ENCODE results near the gene KRTAP10-12. TPM values are rescaled to one million over a fixed set of nuclear protein-coding genes. Genes with fewer than 3 reads are reported as not detected.

Gene KRTAP10-12
- total and polyA plus RNA-seq, 10 of the 15 experiments (the other 5 are each of a cell fraction or from before 2014, with no cell fraction given), result not detected

DNA sequence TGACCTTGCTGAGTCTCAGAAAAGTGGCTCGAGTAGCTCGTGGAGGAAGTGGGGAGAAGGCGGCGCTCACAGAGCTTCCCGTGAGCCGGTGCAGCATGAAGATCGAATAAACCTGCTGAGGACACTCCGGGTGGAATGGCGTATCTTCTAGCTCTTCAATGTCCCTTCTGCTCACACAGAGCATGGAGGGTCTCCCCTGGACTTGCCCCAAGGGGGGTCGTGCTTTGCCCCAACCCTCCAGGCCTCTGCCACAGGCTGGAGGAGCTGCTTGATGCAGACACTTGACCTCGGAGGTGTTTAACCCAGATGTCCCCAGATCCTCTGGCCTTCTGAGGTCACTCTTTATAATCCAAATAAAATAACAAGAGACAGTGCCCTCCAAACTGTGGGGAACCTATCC, 2.2 kb upstream of the KRTAP10-12 start (continued):
- TF ChIP-seq, protein P1, sequence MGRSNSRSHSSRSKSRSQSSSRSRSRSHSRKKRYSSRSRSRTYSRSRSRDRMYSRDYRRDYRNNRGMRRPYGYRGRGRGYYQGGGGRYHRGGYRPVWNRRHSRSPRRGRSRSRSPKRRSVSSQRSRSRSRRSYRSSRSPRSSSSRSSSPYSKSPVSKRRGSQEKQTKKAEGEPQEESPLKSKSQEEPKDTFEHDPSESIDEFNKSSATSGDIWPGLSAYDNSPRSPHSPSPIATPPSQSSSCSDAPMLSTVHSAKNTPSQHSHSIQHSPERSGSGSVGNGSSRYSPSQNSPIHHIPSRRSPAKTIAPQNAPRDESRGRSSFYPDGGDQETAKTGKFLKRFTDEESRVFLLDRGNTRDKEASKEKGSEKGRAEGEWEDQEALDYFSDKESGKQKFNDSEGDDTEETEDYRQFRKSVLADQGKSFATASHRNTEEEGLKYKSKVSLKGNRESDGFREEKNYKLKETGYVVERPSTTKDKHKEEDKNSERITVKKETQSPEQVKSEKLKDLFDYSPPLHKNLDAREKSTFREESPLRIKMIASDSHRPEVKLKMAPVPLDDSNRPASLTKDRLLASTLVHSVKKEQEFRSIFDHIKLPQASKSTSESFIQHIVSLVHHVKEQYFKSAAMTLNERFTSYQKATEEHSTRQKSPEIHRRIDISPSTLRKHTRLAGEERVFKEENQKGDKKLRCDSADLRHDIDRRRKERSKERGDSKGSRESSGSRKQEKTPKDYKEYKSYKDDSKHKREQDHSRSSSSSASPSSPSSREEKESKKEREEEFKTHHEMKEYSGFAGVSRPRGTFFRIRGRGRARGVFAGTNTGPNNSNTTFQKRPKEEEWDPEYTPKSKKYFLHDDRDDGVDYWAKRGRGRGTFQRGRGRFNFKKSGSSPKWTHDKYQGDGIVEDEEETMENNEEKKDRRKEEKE (IDR thresholded peaks at IDR 0.05), result no peak
- TF ChIP-seq ZNF217 (IDR thresholded peaks at IDR 0.05) (no peak), POLR2A (IDR thresholded peaks at IDR 0.05; ENCODE audit: low read depth, low read length) (no peak), IRF4 (IDR thresholded peaks at IDR 0.05; ENCODE audit: low read depth, low read length) (no peak), ASH2L (IDR thresholded peaks at IDR 0.05; ENCODE audit: borderline replicate concordance, low read depth) (no peak), KAT2A (conservative IDR thresholded peaks at IDR 0.05; ENCODE audit: control insufficient read depth, low read depth, low read length) (no peak), SUPT20H (IDR thresholded peaks at IDR 0.05; ENCODE audit: borderline replicate concordance, control insufficient read depth, low read depth, low read length) (no peak), POLR2AphosphoS5 (IDR thresholded peaks at IDR 0.05; ENCODE audit: low read length) (no peak)

DNA sequence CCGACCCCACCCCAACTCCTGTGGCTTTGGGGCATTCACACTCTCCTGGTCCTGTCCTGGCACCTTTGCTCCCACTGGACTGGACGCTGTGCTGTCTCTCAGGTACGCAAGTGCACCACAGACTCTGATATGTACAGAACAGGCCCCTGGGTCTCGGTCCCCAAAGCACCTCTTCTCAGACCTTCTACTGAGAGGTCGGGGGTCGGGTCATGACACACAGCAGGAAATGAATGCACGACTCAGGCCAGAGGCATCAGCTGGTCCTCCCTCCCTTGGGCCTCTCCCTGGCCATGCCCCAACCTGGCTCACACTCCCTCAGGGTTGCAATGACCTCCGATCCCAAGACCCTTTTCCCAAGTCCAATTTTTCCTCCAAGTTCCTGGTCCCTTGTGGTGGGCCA, 1.8 kb upstream of the KRTAP10-12 start:
- no peak for FAIRE-seq
- Histone ChIP-seq H3K27ac (ENCODE audit: control insufficient read depth, insufficient read depth) (no peak overlapping the region), H3K4me2 (ENCODE audit: control insufficient read depth, insufficient read depth) (no peak overlapping the region), H3K9ac (ENCODE audit: control insufficient read depth, insufficient read depth, low read length) (no peak overlapping the region), H2AFZ (ENCODE audit: control insufficient read depth, low read depth, low read length) (no peak overlapping the region), H4K20me1 (ENCODE audit: control insufficient read depth, insufficient read depth) (no peaks in the 10 kb centered on the region), H3K36me3 (ENCODE audit: control insufficient read depth in 2 of 2, insufficient read depth in 2 of 2, low read length in 1 of 2) (no peaks in the 10 kb centered on the region), H3K27me3 (replicated peaks in 1 of 2; ENCODE audit: control insufficient read depth in 2 of 2, insufficient read depth in 2 of 2, low read length in 1 of 2) (peaks cover 2 to 3% of the 10 kb centered on the region in 2 experiments; a peak in 3 of 4 replicates), H3K9me3 (replicated peaks; ENCODE audit: control insufficient read depth, insufficient read depth, low read length) (peaks cover 1% of the 10 kb centered on the region; the same call in 2 of the 3 replicates), H3K79me2 (ENCODE audit: control insufficient read depth, insufficient read depth, low read length) (no peaks in the 10 kb centered on the region), H3K4me3 (no peak overlapping the region), H3K4me1 (ENCODE audit: control insufficient read depth, insufficient read depth, low read length) (no peaks in the 10 kb centered on the region)
- DNase-seq (ENCODE audit: low read depth, low spot score), result no peak
- TF ChIP-seq SP1 (IDR thresholded peaks at IDR 0.05; ENCODE audit: low read depth, low read length) (no peak), JUNB (IDR thresholded peaks at IDR 0.05) (no peak), SPI1 (IDR thresholded peaks at IDR 0.05; ENCODE audit: borderline replicate concordance, insufficient read depth, low read depth, low read length) (no peak)
- TF ChIP-seq, protein P2, sequence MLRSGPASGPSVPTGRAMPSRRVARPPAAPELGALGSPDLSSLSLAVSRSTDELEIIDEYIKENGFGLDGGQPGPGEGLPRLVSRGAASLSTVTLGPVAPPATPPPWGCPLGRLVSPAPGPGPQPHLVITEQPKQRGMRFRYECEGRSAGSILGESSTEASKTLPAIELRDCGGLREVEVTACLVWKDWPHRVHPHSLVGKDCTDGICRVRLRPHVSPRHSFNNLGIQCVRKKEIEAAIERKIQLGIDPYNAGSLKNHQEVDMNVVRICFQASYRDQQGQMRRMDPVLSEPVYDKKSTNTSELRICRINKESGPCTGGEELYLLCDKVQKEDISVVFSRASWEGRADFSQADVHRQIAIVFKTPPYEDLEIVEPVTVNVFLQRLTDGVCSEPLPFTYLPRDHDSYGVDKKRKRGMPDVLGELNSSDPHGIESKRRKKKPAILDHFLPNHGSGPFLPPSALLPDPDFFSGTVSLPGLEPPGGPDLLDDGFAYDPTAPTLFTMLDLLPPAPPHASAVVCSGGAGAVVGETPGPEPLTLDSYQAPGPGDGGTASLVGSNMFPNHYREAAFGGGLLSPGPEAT (IDR thresholded peaks at IDR 0.05; ENCODE audit: low read depth), result no peak
- CTCF ChIA-PET, result no interaction called here
- intact Hi-C loops (cut with micrococcal nuclease; ENCODE audit: unreplicated experiment), result no loop called here
- POLR2A ChIA-PET, result no interaction called here
- RAD21 ChIA-PET (ENCODE audit: unreplicated experiment), result no interaction called here
- ATAC-seq, result no peak
- in situ Hi-C loops (cut with MboI), result no loop called here
- no TSS peak for BruUV-seq (replicated peaks)
- SMC1A ChIA-PET (ENCODE audit: uncharacterized antibody, unreplicated experiment), result no interaction called here
- WGBS (ENCODE audit: insufficient coverage, insufficient replicate concordance, low lambda C conversion rate, missing lambda C conversion rate), result 5% methylated on average over 7 of the region's 8 CpGs
